Natural killer cell (primary cell): ENCODE data around the gene BTG3. TPM values are rescaled to one million over a fixed set of nuclear protein-coding genes. Genes with fewer than 3 reads are reported as not detected.

Experiments
- ATAC-seq, 3 donors: fragments of 150-1000 bp in 2 of 3; fragments of 200-7000 bp in 1 of 3; cut with Tn5 transposase; 1 replicate in 1 of 3; 2 replicates in 2 of 3; pipeline ENCODE4 v1.10.0; 2021; ENCODE audit warnings: mild to moderate bottlenecking in 2 of 3, moderate library complexity in 2 of 3
- DNase-seq, 2 donors: peaks; one replicate each; pipeline versions ENCODE4 v3.0.0 to v3.0.0-alpha.2; 2013 to 2021; ENCODE audit warnings: mixed read lengths in 1 of 2
- H3K27ac ChIP-seq: one replicate; pipeline ENCODE4 v1.5.1; 2013; ENCODE audit warnings: mild to moderate bottlenecking, low read length
- H3K27me3 ChIP-seq: one replicate; pipeline ENCODE4 v1.6.1; 2013; ENCODE audit warnings: low read length; ENCODE audit not compliant: control insufficient read depth, insufficient read depth
- H3K36me3 ChIP-seq: one replicate; pipeline ENCODE4 v1.6.1; 2013; ENCODE audit warnings: low read length; ENCODE audit not compliant: control insufficient read depth, insufficient read depth
- H3K4me1 ChIP-seq: one replicate; pipeline ENCODE4 v1.6.1; 2013; ENCODE audit warnings: low read length; ENCODE audit not compliant: control insufficient read depth, insufficient read depth
- H3K4me3 ChIP-seq: one replicate; pipeline ENCODE4 v1.5.1; 2013; ENCODE audit warnings: low read length
- H3K9me3 ChIP-seq: one replicate; pipeline ENCODE4 v1.6.1; 2013; ENCODE audit warnings: low read length; ENCODE audit not compliant: control insufficient read depth, insufficient read depth
- H3K27ac Mint-ChIP-seq, 2 donors: one replicate each; pipeline ENCODE4 v1.8.0; 2022; ENCODE audit warnings: mild to moderate bottlenecking in 2 of 2, mixed read lengths in 2 of 2, moderate library complexity in 1 of 2
- H3K27me3 Mint-ChIP-seq, 2 donors: one replicate each; pipeline ENCODE4 v1.8.0; 2022; ENCODE audit warnings: low read depth in 2 of 2, mixed read lengths in 2 of 2
- H3K36me3 Mint-ChIP-seq: one replicate; pipeline ENCODE4 v1.8.0; 2022; ENCODE audit warnings: mixed read lengths
- H3K4me1 Mint-ChIP-seq, 2 donors: one replicate each; pipeline ENCODE4 v1.8.0; 2022; ENCODE audit warnings: mixed read lengths in 2 of 2
- H3K4me3 Mint-ChIP-seq: one replicate; pipeline ENCODE4 v1.8.0; 2022; ENCODE audit warnings: mild to moderate bottlenecking, moderate library complexity, mixed read lengths
- H3K9me3 Mint-ChIP-seq, 2 donors: one replicate each; pipeline ENCODE4 v1.8.0; 2022; ENCODE audit warnings: mixed read lengths in 2 of 2
- WGBS: methylation state at CpG from one replicate; pipeline ENCODE4 v1.1.7; 2013; ENCODE audit warnings: missing lambda C conversion rate; ENCODE audit not compliant: insufficient coverage; 5-methylcytosine and 5-hydroxymethylcytosine counted together
- intact Hi-C: fragments of 100-400 bp; cut with micrococcal nuclease; formaldehyde crosslinking; loops from one replicate; pipeline ENCODE4 v1.14.2; 2022
- total RNA-seq, 4 donors: library from RNA; stranded (reverse); fragments of 120-200 nt in 1 of 4; gene quantifications; one replicate each; pipeline versions ENCODE4 v1.2.3 to v1.2.4, GENCODE V29; 2013 to 2022
- TF ChIP-seq, protein P1 (sequence below): fragments of 200-600 bp; IDR thresholded peaks from one replicate; pipeline ENCODE4 v1.8.0; 2022; ENCODE audit warnings: antibody characterized with exemption

Gene BTG3
- total RNA-seq, 3 donors from 2014 or later (not counting 1 experiment from before 2014, with no cell fraction given), result 57.5 to 88.8 (median 70.9) TPM

DNA sequence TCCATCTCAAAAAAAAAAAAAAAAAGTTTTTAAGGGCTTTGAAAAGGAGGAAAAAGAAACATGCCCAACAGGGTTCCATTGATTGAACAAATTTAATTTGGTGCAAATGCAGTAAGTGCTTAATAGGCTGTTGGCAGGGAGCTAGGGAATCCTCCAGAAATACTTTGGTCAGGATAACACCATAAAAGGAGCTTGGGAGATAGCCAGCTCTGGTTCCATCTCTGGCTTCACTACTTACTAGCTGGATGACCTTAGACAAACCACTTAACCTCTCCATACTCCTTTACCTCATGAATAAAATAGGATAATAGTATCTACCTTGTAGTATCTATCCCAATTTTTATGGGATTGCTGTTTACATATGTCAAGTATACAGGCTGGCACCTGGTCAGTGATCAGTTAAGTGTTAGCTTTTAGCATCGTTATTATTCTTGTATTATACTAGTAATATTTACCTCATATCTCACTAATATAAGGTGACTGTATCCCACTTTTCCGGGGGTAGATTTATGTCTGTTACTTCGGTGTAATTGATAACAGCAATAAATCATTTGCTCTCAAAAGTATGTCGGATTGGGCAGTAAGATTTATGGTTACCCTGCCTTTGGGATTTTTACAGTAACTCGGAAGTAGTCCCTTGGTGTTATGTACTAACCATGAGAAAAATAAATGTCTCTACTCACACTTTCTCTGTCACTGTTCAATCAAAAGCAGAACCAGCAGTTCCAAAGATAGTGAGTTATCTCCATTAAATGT lies 36.4 kb downstream of the BTG3 start:
- no peak for DNase-seq
- intact Hi-C loops, result no loop called here
- Mint-ChIP-seq H3K27me3 (peaks cover 10 to 12% of the 10 kb centered on the region in 2 donors), H3K36me3 (no peaks in the 10 kb centered on the region), H3K9me3 (no peaks in the 10 kb centered on the region), H3K4me3 (no peak overlapping the region), H3K27ac (no peak overlapping the region), H3K4me1 (no peaks in the 10 kb centered on the region)
- H3K4me3 ChIP-seq, result no peak overlapping the region
- TF ChIP-seq, protein P1, sequence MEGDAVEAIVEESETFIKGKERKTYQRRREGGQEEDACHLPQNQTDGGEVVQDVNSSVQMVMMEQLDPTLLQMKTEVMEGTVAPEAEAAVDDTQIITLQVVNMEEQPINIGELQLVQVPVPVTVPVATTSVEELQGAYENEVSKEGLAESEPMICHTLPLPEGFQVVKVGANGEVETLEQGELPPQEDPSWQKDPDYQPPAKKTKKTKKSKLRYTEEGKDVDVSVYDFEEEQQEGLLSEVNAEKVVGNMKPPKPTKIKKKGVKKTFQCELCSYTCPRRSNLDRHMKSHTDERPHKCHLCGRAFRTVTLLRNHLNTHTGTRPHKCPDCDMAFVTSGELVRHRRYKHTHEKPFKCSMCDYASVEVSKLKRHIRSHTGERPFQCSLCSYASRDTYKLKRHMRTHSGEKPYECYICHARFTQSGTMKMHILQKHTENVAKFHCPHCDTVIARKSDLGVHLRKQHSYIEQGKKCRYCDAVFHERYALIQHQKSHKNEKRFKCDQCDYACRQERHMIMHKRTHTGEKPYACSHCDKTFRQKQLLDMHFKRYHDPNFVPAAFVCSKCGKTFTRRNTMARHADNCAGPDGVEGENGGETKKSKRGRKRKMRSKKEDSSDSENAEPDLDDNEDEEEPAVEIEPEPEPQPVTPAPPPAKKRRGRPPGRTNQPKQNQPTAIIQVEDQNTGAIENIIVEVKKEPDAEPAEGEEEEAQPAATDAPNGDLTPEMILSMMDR, result no peak
- no peak for ATAC-seq
- WGBS, result 79% methylated on average over 2 of the region's 5 CpGs
- no peaks in the 10 kb centered on the region for H3K9me3 ChIP-seq
- no peak overlapping the region for H3K27ac ChIP-seq
- H3K36me3 ChIP-seq, result no peaks in the 10 kb centered on the region
- no peaks in the 10 kb centered on the region for H3K4me1 ChIP-seq
- no peaks in the 10 kb centered on the region for H3K27me3 ChIP-seq

DNA sequence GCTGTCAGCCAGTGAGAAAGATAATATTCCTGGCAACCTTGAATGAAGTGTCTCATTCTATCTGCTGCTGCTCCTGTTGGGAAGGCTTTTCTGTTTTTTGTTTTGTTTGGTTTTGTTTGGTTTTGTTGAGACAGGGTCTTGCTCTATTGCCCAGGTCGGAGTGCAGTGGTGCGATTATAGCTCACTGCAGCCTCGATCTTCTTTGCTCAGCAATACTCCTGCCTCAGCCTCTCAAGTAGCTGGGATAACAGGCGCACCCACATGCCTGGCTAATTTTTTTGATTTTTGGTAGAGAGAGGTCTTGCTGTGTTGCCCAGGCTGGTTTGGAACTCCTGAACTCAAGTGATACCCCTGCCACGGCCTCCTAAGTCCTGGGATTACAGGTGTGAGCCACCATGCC lies 37.6 kb downstream of the BTG3 start:
- Mint-ChIP-seq H3K9me3 (no peaks in the 10 kb centered on the region), H3K4me3 (no peak overlapping the region), H3K27me3 (peaks cover 10 to 12% of the 10 kb centered on the region in 2 donors), H3K36me3 (no peaks in the 10 kb centered on the region), H3K27ac (no peak overlapping the region), H3K4me1 (no peaks in the 10 kb centered on the region)
- ATAC-seq (no peak), DNase-seq (no peak)
- Histone ChIP-seq H3K36me3 (no peaks in the 10 kb centered on the region), H3K27ac (no peak overlapping the region), H3K9me3 (no peaks in the 10 kb centered on the region), H3K27me3 (peaks cover 1% of the 10 kb centered on the region), H3K4me3 (no peak overlapping the region), H3K4me1 (no peaks in the 10 kb centered on the region)
- intact Hi-C loops, result no loop called here
- 88% methylated on average over 5 of the region's 5 CpGs for WGBS
- TF ChIP-seq, protein P1, result no peak

DNA sequence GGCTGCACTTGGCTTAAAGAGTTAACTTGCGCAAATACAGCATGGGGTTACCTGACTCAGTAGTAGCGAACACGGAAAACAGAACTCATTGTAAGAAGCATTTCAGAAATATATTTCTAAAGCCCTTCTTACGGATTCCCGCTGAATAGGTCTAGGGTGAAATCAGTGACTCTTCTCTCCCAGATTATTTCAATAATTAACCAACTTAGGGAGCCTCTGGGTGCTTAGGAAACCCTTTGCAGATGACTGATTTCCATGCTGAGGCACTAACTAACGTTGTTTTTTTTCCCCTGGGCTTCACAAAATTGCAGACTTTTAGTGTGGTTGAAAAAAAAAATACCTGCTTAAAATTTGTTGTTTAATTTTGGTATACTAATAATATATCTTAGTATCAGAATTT lies 40.3 kb downstream of the BTG3 start:
- no peaks in the 10 kb centered on the region for H3K36me3 Mint-ChIP-seq

More for the DNA sequence above, 40.3 kb downstream of the BTG3 start:
- Mint-ChIP-seq H3K4me3 (no peak overlapping the region), H3K27me3 (peaks cover 1 to 5% of the 10 kb centered on the region in 2 donors), H3K27ac (no peak overlapping the region), H3K9me3 (no peaks in the 10 kb centered on the region), H3K4me1 (no peaks in the 10 kb centered on the region)
- peaks cover 2% of the 10 kb centered on the region for H3K27me3 ChIP-seq
- H3K4me3 ChIP-seq, result no peak overlapping the region
- intact Hi-C loops, result no loop called here
- TF ChIP-seq, protein P1, result no peak
- WGBS, result 90% methylated on average over 6 of the region's 6 CpGs
- no peaks in the 10 kb centered on the region for H3K4me1 ChIP-seq
- DNase-seq, result no peak
- ATAC-seq, result no peak
- H3K27ac ChIP-seq, result no peak overlapping the region
- no peaks in the 10 kb centered on the region for H3K9me3 ChIP-seq
- H3K36me3 ChIP-seq, result no peaks in the 10 kb centered on the region
